Stimulated activated CD4-positive, alpha-beta T cell treated with anti-CD3 and anti-CD28 coated beads, Interleukin-4, amount 100 ng/mL, for 4 hours (primary cell): Measurements from ENCODE around the gene ALPL.

Experiments
- DNase-seq, 2 experiments: peaks; one replicate each; pipeline ENCODE4 v3.0.0-alpha.2; 2020

The ALPL gene

GRCh38 chr1:21604208-21604957, 95.2 kb downstream of the ALPL start:
- DNase-seq: no peak

GRCh38 chr1:21605012-21605715, 95.9 kb downstream of the ALPL start:
- no peak for DNase-seq

GRCh38 chr1:21605964-21606705, 96.9 kb downstream of the ALPL start:
- no peak for DNase-seq

GRCh38 chr1:21607549-21608529, 98.6 kb downstream of the ALPL start:
- DNase-seq: peak; percentile 9 to 33

- DNase-seq: no peak
These were observed 99.6 kb downstream of the ALPL start for GRCh38 chr1:21608798-21609197.

- DNase-seq: no peak
These were observed 100.8 kb downstream of the ALPL start for GRCh38 chr1:21610027-21610426.

GRCh38 chr1:21610989-21611785, 102.0 kb downstream of the ALPL start:
- DNase-seq: no peak

- no peak for DNase-seq
These were observed 102.8 kb downstream of the ALPL start for GRCh38 chr1:21612057-21612456.

GRCh38 chr1:21613072-21613867, 104.0 kb downstream of the ALPL start:
- no peak for DNase-seq

- no peak for DNase-seq
These were observed 105.3 kb downstream of the ALPL start for GRCh38 chr1:21614419-21615115.

GRCh38 chr1:21616372-21616771, 107.1 kb downstream of the ALPL start:
- no peak for DNase-seq

- DNase-seq: no peak
These were observed 108.0 kb downstream of the ALPL start for GRCh38 chr1:21617126-21617738.

GRCh38 chr1:21618059-21618458, 108.8 kb downstream of the ALPL start:
- no peak for DNase-seq

- DNase-seq: no peak
These were observed 109.5 kb downstream of the ALPL start for GRCh38 chr1:21618561-21619374.

GRCh38 chr1:21619375-21619947, 110.2 kb downstream of the ALPL start:
- DNase-seq: no peak

- DNase-seq: no peak
These were observed 110.8 kb downstream of the ALPL start for GRCh38 chr1:21620011-21620410.

- DNase-seq: no peak
These were observed 111.3 kb downstream of the ALPL start for GRCh38 chr1:21620496-21620895.

- DNase-seq: no peak
These were observed 111.8 kb downstream of the ALPL start for GRCh38 chr1:21621051-21621450.
